PC-9 (cell line): ENCODE measurements around the gene CD300A.

Experiments used
- EZH2 ChIP-seq: fragments of 200-600 bp; sonication (generic); IDR thresholded peaks from 2 replicates; pipeline ENCODE4 v1.8.0; 2017; ENCODE audit warnings: antibody characterized with exemption, low read depth
- TF ChIP-seq, protein P1 (sequence below): fragments of 200-600 bp; sonication (generic); conservative IDR thresholded peaks from 2 replicates; pipeline ENCODE4 v1.6.1; 2017; ENCODE audit warnings: mixed run types, antibody characterized with exemption, mild to moderate bottlenecking, moderate library complexity

DNA sequence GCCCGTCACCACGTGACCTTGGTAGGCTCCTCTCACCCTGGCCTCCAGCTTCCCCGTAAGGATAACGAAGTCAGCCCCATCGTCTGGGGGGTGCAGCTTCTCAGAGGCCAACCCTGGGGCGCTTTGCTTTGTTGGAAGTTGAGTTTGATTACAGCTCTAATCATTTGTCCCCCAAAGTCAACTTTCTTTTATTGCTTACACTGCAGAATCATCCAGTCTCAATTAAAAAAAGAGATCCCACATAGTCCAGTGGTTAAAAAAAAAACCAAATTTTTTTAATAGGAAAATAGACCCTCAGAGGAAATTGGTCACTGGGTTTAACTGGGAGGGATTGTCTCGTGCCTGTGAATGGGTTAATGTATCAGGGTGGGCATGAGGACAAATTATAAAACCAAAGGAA lies 42.3 kb upstream of the CD300A start:
- no peak for TF ChIP-seq EZH2
- TF ChIP-seq, protein P1, sequence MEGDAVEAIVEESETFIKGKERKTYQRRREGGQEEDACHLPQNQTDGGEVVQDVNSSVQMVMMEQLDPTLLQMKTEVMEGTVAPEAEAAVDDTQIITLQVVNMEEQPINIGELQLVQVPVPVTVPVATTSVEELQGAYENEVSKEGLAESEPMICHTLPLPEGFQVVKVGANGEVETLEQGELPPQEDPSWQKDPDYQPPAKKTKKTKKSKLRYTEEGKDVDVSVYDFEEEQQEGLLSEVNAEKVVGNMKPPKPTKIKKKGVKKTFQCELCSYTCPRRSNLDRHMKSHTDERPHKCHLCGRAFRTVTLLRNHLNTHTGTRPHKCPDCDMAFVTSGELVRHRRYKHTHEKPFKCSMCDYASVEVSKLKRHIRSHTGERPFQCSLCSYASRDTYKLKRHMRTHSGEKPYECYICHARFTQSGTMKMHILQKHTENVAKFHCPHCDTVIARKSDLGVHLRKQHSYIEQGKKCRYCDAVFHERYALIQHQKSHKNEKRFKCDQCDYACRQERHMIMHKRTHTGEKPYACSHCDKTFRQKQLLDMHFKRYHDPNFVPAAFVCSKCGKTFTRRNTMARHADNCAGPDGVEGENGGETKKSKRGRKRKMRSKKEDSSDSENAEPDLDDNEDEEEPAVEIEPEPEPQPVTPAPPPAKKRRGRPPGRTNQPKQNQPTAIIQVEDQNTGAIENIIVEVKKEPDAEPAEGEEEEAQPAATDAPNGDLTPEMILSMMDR: no peak
